K562 (cell line): ENCODE data around the gene POLE2. TPM values are rescaled to one million over a fixed set of nuclear protein-coding genes. Genes with fewer than 3 reads are reported as not detected.

Source experiments
- DDX20 ChIP-seq: fragments of 450-650 bp; IDR thresholded peaks from 2 replicates; pipeline ENCODE4 v1.6.1; 2016; ENCODE audit warnings: missing genetic modification characterization, low read depth, mild to moderate bottlenecking, missing compliant biosample characterization, moderate library complexity
- JUN ChIP-seq, 2 experiments: sonication (generic) in 1 of 2; formaldehyde crosslinking in 1 of 2; IDR thresholded peaks; 2 replicates each; pipeline versions ENCODE4 v1.6.1 to v1.8.0; 2012 to 2022; ENCODE audit warnings: borderline replicate concordance in 2 of 2, mild to moderate bottlenecking in 2 of 2, improper control_type of control experiment in 1 of 2, low read depth in 1 of 2, low read length in 1 of 2, missing genetic modification reagents in 1 of 2
- MTA3 ChIP-seq: fragments of 450-650 bp; formaldehyde crosslinking; IDR thresholded peaks from 2 replicates; pipeline ENCODE4 v1.6.1; 2017; ENCODE audit warnings: mild to moderate bottlenecking, borderline replicate concordance
- NR2F6 ChIP-seq: fragments of 450-650 bp; formaldehyde crosslinking; IDR thresholded peaks from 2 replicates; pipeline ENCODE4 v1.4.0; 2020; ENCODE audit warnings: mild to moderate bottlenecking
- RCOR1 ChIP-seq, 2 experiments: IDR thresholded peaks; 2 replicates each; pipeline ENCODE4 v1.6.1; 2012; ENCODE audit warnings: low read depth in 2 of 2, low read length in 2 of 2, borderline replicate concordance in 1 of 2, improper control_type of control experiment in 1 of 2
- RFX5 ChIP-seq: IDR thresholded peaks from 2 replicates; pipeline ENCODE4 v1.6.1; 2011; ENCODE audit warnings: low read depth, mild to moderate bottlenecking, improper control_type of control experiment, low read length
- RNF219 ChIP-seq: fragments of 250-450 bp; sonication (Bioruptor Pico); IDR thresholded peaks from 2 replicates; pipeline ENCODE4 v1.5.0; 2022; ENCODE audit warnings: mild to moderate bottlenecking
- ZBTB12 ChIP-seq: fragments of 250-450 bp; sonication (Bioruptor Pico); IDR thresholded peaks from 2 replicates; pipeline ENCODE4 v1.4.0; 2020
- ZBTB40 ChIP-seq, 2 experiments: fragments of 450-650 bp in 1 of 2; sonication (generic) in 1 of 2; formaldehyde crosslinking in 1 of 2; IDR thresholded peaks; 2 replicates each; pipeline versions ENCODE4 v1.7.1 to v1.9.0; 2016 to 2022; ENCODE audit warnings: inconsistent platforms in 1 of 2, mild to moderate bottlenecking in 1 of 2, missing genetic modification reagents in 1 of 2
- ZBTB9 ChIP-seq: fragments of 450-650 bp; formaldehyde crosslinking; IDR thresholded peaks from 2 replicates; pipeline ENCODE4 v1.4.0; 2020; ENCODE audit warnings: mild to moderate bottlenecking, moderate library complexity
- polyA plus RNA-seq, 8 experiments: library from polyadenylated mRNA; depleted of rRNA in 4 of 8; stranded (reverse) in 5 of 8; unstranded in 3 of 8; fragments of >200 nt; fragmentation: Nextera tagmentation in 2 of 8; fragmentation: Illumina TruSeq in 1 of 8; extraction: Ambion mirVana in 2 of 8; extraction: Trizol in 1 of 8; gene quantifications; 2 replicates each; pipeline versions ENCODE4 v1.2.1 to v1.2.3, GENCODE V29; 2011 to 2014; ENCODE audit warnings: inconsistent platforms in 1 of 8, missing spikeins in 1 of 8
- total RNA-seq, 7 experiments: library from RNA; depleted of rRNA in 6 of 7; stranded (reverse); fragments of >200 nt in 6 of 7; fragmentation: Illumina TruSeq in 2 of 7; extraction: Trizol in 2 of 7; gene quantifications; 2 replicates each; pipeline versions ENCODE4 v1.2.1 to v1.2.3, GENCODE V29; 2011 to 2021; ENCODE audit warnings: low replicate concordance in 1 of 7

The POLE2 gene
- total and polyA plus RNA-seq, 9 of the 15 experiments (the other 6 are each of a cell fraction or from before 2014, with no cell fraction given): 30.7 to 78.4 (median 55.4) TPM

- TF ChIP-seq ZBTB40 (IDR thresholded peaks at IDR 0.05) (no peak), ZBTB40 (CRISPR knock-in tag; IDR thresholded peaks at IDR 0.05) (no peak), RNF219 (CRISPR knock-in tag) (no peak), MTA3 (peak; percentile 93), NR2F6 (CRISPR knock-in tag) (no peak), ZBTB9 (no peak), JUN (IDR thresholded peaks at IDR 0.05; ENCODE audit: borderline replicate concordance, low read depth, low read length) (no peak), JUN (CRISPR knock-in tag; IDR thresholded peaks at IDR 0.05; ENCODE audit: borderline replicate concordance) (0 out of 2 replicates have a peak, but pooled peaks have one; percentile 22), DDX20 (tag) (no peak), RFX5 (no peak), ZBTB12 (CRISPR knock-in tag) (no peak), RCOR1 (IDR thresholded peaks at IDR 0.05; ENCODE audit: borderline replicate concordance in 1 of 2, low read depth in 2 of 2, low read length in 2 of 2) (0 out of 4 replicates have a peak, but pooled peaks of 1 of the 2 experiments have one; percentile 25)
Observed at GRCh38 chr14:49692811-49693734, 5.1 kb upstream of the POLE2 start, which contains the start of gene KLHDC1 (continued).
